Measurements from ENCODE around the gene OR10J5. TPM values are rescaled to one million over a fixed set of nuclear protein-coding genes. Genes with fewer than 3 reads are reported as not detected.

Gene OR10J5, protein sequence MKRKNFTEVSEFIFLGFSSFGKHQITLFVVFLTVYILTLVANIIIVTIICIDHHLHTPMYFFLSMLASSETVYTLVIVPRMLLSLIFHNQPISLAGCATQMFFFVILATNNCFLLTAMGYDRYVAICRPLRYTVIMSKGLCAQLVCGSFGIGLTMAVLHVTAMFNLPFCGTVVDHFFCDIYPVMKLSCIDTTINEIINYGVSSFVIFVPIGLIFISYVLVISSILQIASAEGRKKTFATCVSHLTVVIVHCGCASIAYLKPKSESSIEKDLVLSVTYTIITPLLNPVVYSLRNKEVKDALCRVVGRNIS
- 1 to 10 TPM in 1 of 2 donors, not detected in 1; 5.7 TPM for total RNA-seq
- under 1 TPM in 1 of 2 donors, not detected in 1; 0.46 TPM for polyA plus RNA-seq

GRCh38 chr1:159535907-159536306, at the start of gene OR10J5:
Gene OR10J5, minus strand, starts transcription at chr1:159536007. Its CDS starts 0 bp downstream, at chr1:159536007.
- H3K27ac ChIP-seq (ENCODE audit: low read depth in 1 of 2, low read length in 2 of 2), result no peak within 1 kb of the TSS
- no peaks in the 10 kb centered on the region for H3K4me1 ChIP-seq (ENCODE audit: control insufficient read depth in 4 of 4, insufficient read depth in 4 of 4, low read length in 3 of 4)
- no peak within 1 kb of the TSS for H3K9ac ChIP-seq (ENCODE audit: low read depth in 1 of 2, low read length in 2 of 2)
- H3K36me3 ChIP-seq (ENCODE audit: control insufficient read depth in 4 of 4, insufficient read depth in 3 of 4, low read depth in 1 of 4, low read length in 3 of 4), result peaks cover 0 to 2% (median under 1%) of the 10 kb centered on the region in 4 donors
- H3K27me3 ChIP-seq (ENCODE audit: control insufficient read depth in 4 of 4, insufficient read depth in 4 of 4, low read length in 3 of 4), result no peaks in the 10 kb centered on the region
- H3K9me3 ChIP-seq (ENCODE audit: control insufficient read depth in 4 of 4, low read length in 3 of 4), result peaks cover 0 to 3% (median 0%) of the 10 kb centered on the region in 4 donors
- 97% methylated on average over 1 of the region's 1 CpG for WGBS
- TF ChIP-seq HNF4G (IDR thresholded peaks at IDR 0.05), result no peak
- TF ChIP-seq FOXA1 (IDR thresholded peaks at IDR 0.05), result no peak
- no peak for TF ChIP-seq TAF1 (conservative IDR thresholded peaks at IDR 0.05)
- TF ChIP-seq MAX (IDR thresholded peaks at IDR 0.05), result no peak
- DNase-seq (ENCODE audit: low spot score), result no peak
- H3K4me3 ChIP-seq (ENCODE audit: low read depth in 1 of 3, low read length in 3 of 3), result no peak within 1 kb of the TSS

DNA sequence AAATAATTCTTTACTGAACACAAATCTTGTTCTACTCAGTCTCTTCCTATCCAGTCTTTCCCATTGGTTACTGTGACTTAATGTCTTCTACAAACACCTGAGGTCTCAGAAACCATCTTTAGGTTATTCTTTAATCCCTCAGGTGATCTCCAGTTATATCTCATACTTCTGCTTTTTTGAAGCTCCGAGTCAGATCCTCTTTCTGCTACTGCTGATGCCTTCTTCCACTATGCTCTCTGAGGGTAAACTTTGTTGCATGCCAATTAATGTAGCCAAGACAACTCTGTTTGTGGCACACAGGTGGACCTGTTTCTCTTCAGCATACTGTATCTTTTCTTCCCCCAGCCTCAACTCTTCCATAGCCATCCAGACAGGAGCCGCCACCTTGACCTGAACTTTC, 48.7 kb upstream of the OR10J5 start:
- Histone ChIP-seq H3K9me3 (ENCODE audit: control insufficient read depth in 4 of 4, low read length in 3 of 4) (no peaks in the 10 kb centered on the region), H3K27me3 (ENCODE audit: control insufficient read depth in 4 of 4, insufficient read depth in 4 of 4, low read length in 3 of 4) (no peaks in the 10 kb centered on the region), H3K9ac (ENCODE audit: low read depth in 1 of 2, low read length in 2 of 2) (no peak overlapping the region), H3K4me1 (ENCODE audit: control insufficient read depth in 4 of 4, insufficient read depth in 4 of 4, low read length in 3 of 4) (peaks cover 3 to 40% (median 22%) of the 10 kb centered on the region in 4 donors), H3K36me3 (ENCODE audit: control insufficient read depth in 4 of 4, insufficient read depth in 3 of 4, low read depth in 1 of 4, low read length in 3 of 4) (no peaks in the 10 kb centered on the region), H3K4me3 (ENCODE audit: low read depth in 1 of 3, low read length in 3 of 3) (no peak overlapping the region), H3K27ac (ENCODE audit: low read depth in 1 of 2, low read length in 2 of 2) (no peak overlapping the region)
- no peak for DNase-seq (ENCODE audit: low spot score)
- WGBS, result 83% methylated on average over 2 of the region's 2 CpGs
- TF ChIP-seq FOXA1 (IDR thresholded peaks at IDR 0.05) (no peak), REST (IDR thresholded peaks at IDR 0.05) (no peak), RXRA (IDR thresholded peaks at IDR 0.05) (no peak), EGR1 (IDR thresholded peaks at IDR 0.05; ENCODE audit: low read depth in 2 of 2) (no peak), HNF4G (IDR thresholded peaks at IDR 0.05) (no peak), GABPA (IDR thresholded peaks at IDR 0.05 in 1 of 2, conservative IDR thresholded peaks at IDR 0.05 in 1 of 2) (no peak), FOXA2 (IDR thresholded peaks at IDR 0.05) (no peak), NR2F2 (IDR thresholded peaks at IDR 0.05) (no peak), JUND (IDR thresholded peaks at IDR 0.05) (no peak), HNF4A (conservative IDR thresholded peaks at IDR 0.05) (no peak)

GRCh38 chr1:159581422-159581821, 45.6 kb upstream of the OR10J5 start:
- Histone ChIP-seq H3K27ac (ENCODE audit: low read depth in 1 of 2, low read length in 2 of 2) (peak overlapping the region; percentile 73 to 83), H3K9me3 (ENCODE audit: control insufficient read depth in 4 of 4, low read length in 3 of 4) (no peaks in the 10 kb centered on the region), H3K4me3 (ENCODE audit: low read depth in 1 of 3, low read length in 3 of 3) (no peak overlapping the region), H3K36me3 (ENCODE audit: control insufficient read depth in 4 of 4, insufficient read depth in 3 of 4, low read depth in 1 of 4, low read length in 3 of 4) (no peaks in the 10 kb centered on the region), H3K27me3 (ENCODE audit: control insufficient read depth in 4 of 4, insufficient read depth in 4 of 4, low read length in 3 of 4) (no peaks in the 10 kb centered on the region), H3K9ac (ENCODE audit: low read depth in 1 of 2, low read length in 2 of 2) (peak overlapping the region in 1 of 2 donors; percentile 26), H3K4me1 (ENCODE audit: control insufficient read depth in 4 of 4, insufficient read depth in 4 of 4, low read length in 3 of 4) (peaks cover 3 to 32% (median 16%) of the 10 kb centered on the region in 4 donors)
- WGBS, result 69% methylated on average over 1 of the region's 1 CpG
- DNase-seq (ENCODE audit: low spot score), result no peak
- peak; percentile 79 to 89 for TF ChIP-seq JUND (IDR thresholded peaks at IDR 0.05)
- TF ChIP-seq, protein P1, sequence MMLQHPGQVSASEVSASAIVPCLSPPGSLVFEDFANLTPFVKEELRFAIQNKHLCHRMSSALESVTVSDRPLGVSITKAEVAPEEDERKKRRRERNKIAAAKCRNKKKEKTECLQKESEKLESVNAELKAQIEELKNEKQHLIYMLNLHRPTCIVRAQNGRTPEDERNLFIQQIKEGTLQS (IDR thresholded peaks at IDR 0.05), result peak; percentile 77
- peak; percentile 51 to 66 for TF ChIP-seq RAD21 (IDR thresholded peaks at IDR 0.05)
- TF ChIP-seq GABPA (IDR thresholded peaks at IDR 0.05 in 1 of 2, conservative IDR thresholded peaks at IDR 0.05 in 1 of 2), result no peak
- TF ChIP-seq TAF1 (conservative IDR thresholded peaks at IDR 0.05), result no peak
- TF ChIP-seq HNF4A (conservative IDR thresholded peaks at IDR 0.05), result peak; percentile 97
- peak; percentile 71 for TF ChIP-seq MAX (IDR thresholded peaks at IDR 0.05)
- no peak for TF ChIP-seq CTCF (IDR thresholded peaks at IDR 0.05; ENCODE audit: low read depth, low read length, missing input control)
- peak; percentile 76 for TF ChIP-seq ZBTB33 (IDR thresholded peaks at IDR 0.05)
